ENCODE results near the gene ZDHHC5.
"Not testable (repeated sequence)": the region's sequence is repeated elsewhere in the genome, so short reads cannot be mapped to it uniquely, and the experiment has no call there.

Gene ZDHHC5

DNA sequence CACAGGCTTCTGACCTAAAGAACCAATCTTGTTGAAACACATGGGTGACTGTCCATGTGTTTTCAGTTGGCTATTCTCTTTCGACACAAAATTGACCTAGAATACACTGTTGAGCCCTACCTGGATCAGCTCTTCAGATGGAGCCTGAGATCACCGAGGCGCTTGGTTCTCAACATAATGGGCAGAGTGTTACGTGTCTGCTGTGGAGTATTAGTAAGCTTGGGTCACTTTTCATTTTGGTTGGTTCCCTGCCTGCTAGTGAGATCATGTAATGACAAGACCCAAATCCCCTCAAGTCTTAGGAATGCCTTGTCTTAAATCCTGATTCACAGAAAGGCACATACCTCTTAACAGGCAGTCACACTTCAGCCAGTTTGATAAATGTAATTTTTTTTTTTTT is 35.4 kb downstream of the ZDHHC5 start:
- H3K4me3 ChIP-seq (ENCODE audit: low read depth in 1 of 2, low read length in 2 of 2) = no peak overlapping the region
- H3K27me3 ChIP-seq (ENCODE audit: insufficient read depth, low read length, poor library complexity) = no peaks in the 10 kb centered on the region
- 0 out of 2 replicates have a peak, but pooled peaks cover 4% of the 10 kb centered on the region for H4K20me1 ChIP-seq (ENCODE audit: insufficient read depth, low read length)
- TF ChIP-seq EZH2 (IDR thresholded peaks at IDR 0.05; ENCODE audit: borderline replicate concordance, low read depth, low read length, severe bottlenecking) = no peak
- TF ChIP-seq, protein P1, sequence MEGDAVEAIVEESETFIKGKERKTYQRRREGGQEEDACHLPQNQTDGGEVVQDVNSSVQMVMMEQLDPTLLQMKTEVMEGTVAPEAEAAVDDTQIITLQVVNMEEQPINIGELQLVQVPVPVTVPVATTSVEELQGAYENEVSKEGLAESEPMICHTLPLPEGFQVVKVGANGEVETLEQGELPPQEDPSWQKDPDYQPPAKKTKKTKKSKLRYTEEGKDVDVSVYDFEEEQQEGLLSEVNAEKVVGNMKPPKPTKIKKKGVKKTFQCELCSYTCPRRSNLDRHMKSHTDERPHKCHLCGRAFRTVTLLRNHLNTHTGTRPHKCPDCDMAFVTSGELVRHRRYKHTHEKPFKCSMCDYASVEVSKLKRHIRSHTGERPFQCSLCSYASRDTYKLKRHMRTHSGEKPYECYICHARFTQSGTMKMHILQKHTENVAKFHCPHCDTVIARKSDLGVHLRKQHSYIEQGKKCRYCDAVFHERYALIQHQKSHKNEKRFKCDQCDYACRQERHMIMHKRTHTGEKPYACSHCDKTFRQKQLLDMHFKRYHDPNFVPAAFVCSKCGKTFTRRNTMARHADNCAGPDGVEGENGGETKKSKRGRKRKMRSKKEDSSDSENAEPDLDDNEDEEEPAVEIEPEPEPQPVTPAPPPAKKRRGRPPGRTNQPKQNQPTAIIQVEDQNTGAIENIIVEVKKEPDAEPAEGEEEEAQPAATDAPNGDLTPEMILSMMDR (IDR thresholded peaks at IDR 0.05; ENCODE audit: borderline replicate concordance, extremely low read depth, low read length, poor library complexity, severe bottlenecking) = no peak
- H3K9ac ChIP-seq (ENCODE audit: low read depth, low read length) = no peak overlapping the region
- H3K36me3 ChIP-seq (ENCODE audit: insufficient read depth, low read length) = peaks cover 70% of the 10 kb centered on the region
- no peak overlapping the region for H3K4me2 ChIP-seq (ENCODE audit: insufficient read depth, low read length)
- H3K4me1 ChIP-seq (ENCODE audit: insufficient read depth, low read length) = no peaks in the 10 kb centered on the region
- no peak overlapping the region for H3K27ac ChIP-seq (ENCODE audit: low read length)
- peaks cover 22% of the 10 kb centered on the region for H3K79me2 ChIP-seq (ENCODE audit: insufficient read depth, low read length)
- ATAC-seq (ENCODE audit: insufficient read depth, low read depth) (no peak), DNase-seq (no peak)
- H3K9me3 ChIP-seq (ENCODE audit: insufficient read depth, low read length, severe bottlenecking) = no peaks in the 10 kb centered on the region
- no peak overlapping the region for H2AFZ ChIP-seq (ENCODE audit: low read depth, low read length)

DNA sequence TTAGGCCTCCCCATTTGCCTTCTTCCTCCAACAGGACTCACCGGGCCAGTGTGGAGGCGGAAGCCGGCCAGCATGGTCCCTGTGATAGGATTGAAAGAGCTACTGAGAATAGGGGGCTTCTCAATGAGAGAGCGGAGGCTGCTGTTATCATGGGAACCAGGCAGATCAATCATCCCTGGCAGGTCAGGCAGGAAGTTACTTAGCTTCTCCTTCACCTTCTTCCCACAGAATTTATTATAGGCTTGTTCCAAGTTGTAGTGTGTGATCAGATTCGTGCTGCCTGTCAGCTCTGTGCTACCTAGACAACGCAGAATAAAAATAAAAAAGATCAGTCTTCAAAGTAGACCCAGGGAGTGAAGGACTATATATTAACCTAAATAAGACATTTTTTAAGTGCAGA is 37.0 kb downstream of the ZDHHC5 start:
- H3K4me3 ChIP-seq (ENCODE audit: low read depth in 1 of 2, low read length in 2 of 2) = no peak overlapping the region
- H3K4me1 ChIP-seq (ENCODE audit: insufficient read depth, low read length) = peaks cover 3% of the 10 kb centered on the region
- H3K4me2 ChIP-seq (ENCODE audit: insufficient read depth, low read length) = no peak overlapping the region
- peaks cover 35% of the 10 kb centered on the region for H3K79me2 ChIP-seq (ENCODE audit: insufficient read depth, low read length)
- no peak for ATAC-seq (ENCODE audit: insufficient read depth, low read depth)
- 0 out of 2 replicates have a peak, but pooled peaks cover 4% of the 10 kb centered on the region for H4K20me1 ChIP-seq (ENCODE audit: insufficient read depth, low read length)
- TF ChIP-seq, protein P1 (IDR thresholded peaks at IDR 0.05; ENCODE audit: borderline replicate concordance, extremely low read depth, low read length, poor library complexity, severe bottlenecking) = no peak
- no peak for TF ChIP-seq EZH2 (IDR thresholded peaks at IDR 0.05; ENCODE audit: borderline replicate concordance, low read depth, low read length, severe bottlenecking)
- no peak overlapping the region for H2AFZ ChIP-seq (ENCODE audit: low read depth, low read length)
- H3K9me3 ChIP-seq (ENCODE audit: insufficient read depth, low read length, severe bottlenecking) = no peaks in the 10 kb centered on the region
- no peak for DNase-seq
- no peak overlapping the region; the same call in 1 of the 2 replicates for H3K9ac ChIP-seq (ENCODE audit: low read depth, low read length)
- H3K27ac ChIP-seq (ENCODE audit: low read length) = no peak overlapping the region
- H3K27me3 ChIP-seq (ENCODE audit: insufficient read depth, low read length, poor library complexity) = no peaks in the 10 kb centered on the region
- H3K36me3 ChIP-seq (ENCODE audit: insufficient read depth, low read length) = peaks cover 64% of the 10 kb centered on the region

DNA sequence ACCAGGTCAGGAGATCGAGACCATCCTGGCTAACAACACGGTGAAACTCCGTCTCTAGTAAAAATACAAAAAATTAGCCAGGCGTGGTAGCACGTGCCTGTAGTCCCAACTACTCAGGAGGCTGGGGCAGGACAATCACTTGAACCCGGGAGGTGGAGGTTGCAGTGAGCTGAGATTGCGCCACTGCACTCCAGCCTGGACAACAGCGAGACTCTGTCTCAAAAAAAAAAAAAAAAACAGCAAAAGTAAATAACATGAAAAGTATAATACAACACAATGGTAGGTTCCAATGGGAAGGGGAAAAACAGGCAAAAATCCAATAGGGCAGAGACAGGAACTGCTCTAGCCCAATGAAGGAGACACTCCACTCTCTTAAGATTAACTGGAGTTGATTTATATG is 37.5 kb downstream of the ZDHHC5 start:
- ATAC-seq (ENCODE audit: insufficient read depth, low read depth); H3K4me2 ChIP-seq (ENCODE audit: insufficient read depth, low read length); H3K9ac ChIP-seq (ENCODE audit: low read depth, low read length); H3K9me3 ChIP-seq (ENCODE audit: insufficient read depth, low read length, severe bottlenecking); H3K27me3 ChIP-seq (ENCODE audit: insufficient read depth, low read length, poor library complexity); DNase-seq; H3K27ac ChIP-seq (ENCODE audit: low read length); H3K4me3 ChIP-seq (ENCODE audit: low read depth in 1 of 2, low read length in 2 of 2); H2AFZ ChIP-seq (ENCODE audit: low read depth, low read length); H3K4me1 ChIP-seq (ENCODE audit: insufficient read depth, low read length); H4K20me1 ChIP-seq (ENCODE audit: insufficient read depth, low read length): not testable (repeated sequence)
- Histone ChIP-seq H3K36me3 (ENCODE audit: insufficient read depth, low read length) (peaks cover 63% of the 10 kb centered on the region), H3K79me2 (ENCODE audit: insufficient read depth, low read length) (peaks cover 40% of the 10 kb centered on the region)

DNA sequence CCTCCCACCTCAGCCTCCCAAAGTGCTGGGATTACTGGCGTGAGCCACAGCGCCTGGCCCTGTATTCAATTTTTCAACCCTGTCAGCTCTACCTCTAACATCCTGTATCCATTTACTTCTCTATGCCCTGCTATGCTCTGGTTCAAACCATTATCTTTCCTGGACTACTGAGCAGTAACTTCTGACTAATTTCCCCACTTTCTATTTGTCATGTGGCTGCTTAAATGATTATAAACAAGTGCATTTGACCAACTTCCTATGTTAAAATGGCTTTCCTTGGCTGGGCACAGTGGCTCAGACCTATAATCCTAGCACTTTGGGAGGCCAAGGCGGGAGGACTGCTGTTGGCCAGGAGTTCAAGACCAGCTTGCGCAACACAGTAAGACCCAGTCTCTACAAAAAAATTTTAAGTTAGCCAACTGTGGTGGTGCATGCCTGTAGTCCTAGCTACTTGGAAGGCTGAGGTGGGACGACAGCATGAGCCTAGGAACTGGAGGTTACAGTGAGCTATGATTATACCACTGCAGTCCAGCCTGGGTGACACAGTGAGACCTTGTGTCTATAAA is 42.0 kb downstream of the ZDHHC5 start:
- ATAC-seq (ENCODE audit: insufficient read depth, low read depth) (no peak), DNase-seq (no peak)
- TF ChIP-seq EZH2 (IDR thresholded peaks at IDR 0.05; ENCODE audit: borderline replicate concordance, low read depth, low read length, severe bottlenecking) = no peak
- TF ChIP-seq, protein P1 (IDR thresholded peaks at IDR 0.05; ENCODE audit: borderline replicate concordance, extremely low read depth, low read length, poor library complexity, severe bottlenecking) = no peak
- peaks cover 8% of the 10 kb centered on the region; the same call in 1 of the 2 replicates for H4K20me1 ChIP-seq (ENCODE audit: insufficient read depth, low read length)
- H3K4me2 ChIP-seq (ENCODE audit: insufficient read depth, low read length) = peak overlapping the region; percentile 75; the same call in 1 of the 2 replicates
- H3K9me3 ChIP-seq (ENCODE audit: insufficient read depth, low read length, severe bottlenecking) = no peaks in the 10 kb centered on the region
- H2AFZ ChIP-seq (ENCODE audit: low read depth, low read length) = no peak overlapping the region
- peaks cover 45% of the 10 kb centered on the region for H3K36me3 ChIP-seq (ENCODE audit: insufficient read depth, low read length)
- no peak overlapping the region for H3K27ac ChIP-seq (ENCODE audit: low read length)
- no peaks in the 10 kb centered on the region for H3K27me3 ChIP-seq (ENCODE audit: insufficient read depth, low read length, poor library complexity)
- H3K4me3 ChIP-seq (ENCODE audit: low read depth in 1 of 2, low read length in 2 of 2) = no peak overlapping the region
- H3K4me1 ChIP-seq (ENCODE audit: insufficient read depth, low read length) = peaks cover 39% of the 10 kb centered on the region
- H3K79me2 ChIP-seq (ENCODE audit: insufficient read depth, low read length) = peaks cover 79% of the 10 kb centered on the region
- H3K9ac ChIP-seq (ENCODE audit: low read depth, low read length) = no peak overlapping the region

Measured in DND-41 (cell line).